AG04449 (cell line): Measurements from ENCODE around the gene APOBEC3B.

Experiments
- CTCF ChIA-PET: fragments of 350-600 bp; formaldehyde crosslinking; extraction: SDS; loops from one replicate; lab custom pipeline; 2021; ENCODE audit warnings: antibody characterized with exemption; lab: Yijun Ruan, JAX
- POLR2A ChIA-PET: fragments of 400-600, 350-600 bp; formaldehyde crosslinking; extraction: SDS; loops from one replicate; lab custom pipeline; 2020; ENCODE audit warnings: antibody characterized with exemption, inconsistent platforms; lab: Yijun Ruan, JAX
- DNase-seq: peaks from one replicate; pipeline ENCODE4 v3.0.0-alpha.2; 2010; ENCODE audit warnings: low read depth, low spot score
- H3K4me3 ChIP-seq: 2 replicates; pipeline ENCODE4 v1.5.1; 2011; ENCODE audit warnings: low read depth, mild to moderate bottlenecking, control low read depth, low read length
- CTCF ChIP-seq: IDR thresholded peaks from one replicate; pipeline ENCODE4 v1.5.1; 2011; ENCODE audit warnings: mild to moderate bottlenecking, moderate library complexity, low read length, control low read depth, inconsistent platforms; ENCODE audit not compliant: insufficient read depth; ENCODE audit errors: missing control alignments

APOBEC3B gene

GRCh38 chr22:38968801-38969200 lies 13.3 kb upstream of the APOBEC3B start:
- ChIA-PET CTCF (interaction anchor here (1.4 kb wide), 1 partner anchor 12 kb away, joined by 3 read pairs; no protein-coding TSS in a partner anchor), POLR2A (no interaction called here)
- DNase-seq, result no peak
- TF ChIP-seq CTCF, result no peak
- H3K4me3 ChIP-seq, result no peak overlapping the region

GRCh38 chr22:38970551-38970950 lies 11.6 kb upstream of the APOBEC3B start:
- ChIA-PET POLR2A (no interaction called here), CTCF (interaction anchor here (0.8 to 1.7 kb wide), 2 partner anchors 10 to 202 kb away, joined by 3 to 5 read pairs; no protein-coding TSS in a partner anchor)
- H3K4me3 ChIP-seq, result no peak overlapping the region
- DNase-seq, result no peak
- no peak for TF ChIP-seq CTCF

GRCh38 chr22:38971202-38971601 lies 10.9 kb upstream of the APOBEC3B start:
- no peak for TF ChIP-seq CTCF
- no peak for DNase-seq
- H3K4me3 ChIP-seq, result no peak overlapping the region
- ChIA-PET CTCF (interaction anchor here (0.8 to 1.7 kb wide), 4 partner anchors 10 to 202 kb away, joined by 3 to 5 read pairs (median 3); no protein-coding TSS in a partner anchor), POLR2A (no interaction called here)

- DNase-seq, result no peak
- no peak for TF ChIP-seq CTCF
- no peak overlapping the region for H3K4me3 ChIP-seq
- ChIA-PET POLR2A (no interaction called here), CTCF (interaction anchor here (0.9 to 1.7 kb wide), 4 partner anchors 9 to 203 kb away, joined by 3 to 5 read pairs (median 3); no protein-coding TSS in a partner anchor)
Measured at GRCh38 chr22:38971791-38972190, 10.4 kb upstream of the APOBEC3B start.

- ChIA-PET CTCF (interaction anchor here (0.9 to 2.6 kb wide), 4 partner anchors 11 to 204 kb away, joined by 3 to 21 read pairs (median 3); partner anchors contain the start of gene APOBEC3B), POLR2A (no interaction called here)
- DNase-seq, result no peak
- no peak for TF ChIP-seq CTCF
- no peak overlapping the region for H3K4me3 ChIP-seq
Measured at GRCh38 chr22:38972558-38972957, 9.6 kb upstream of the APOBEC3B start.

GRCh38 chr22:38973289-38974169 lies 8.6 kb upstream of the APOBEC3B start:
- no peak for DNase-seq
- CTCF ChIA-PET, result interaction anchor here (0.6 to 4.2 kb wide), 15 partner anchors 9 to 206 kb away, joined by 3 to 22 read pairs (median 4); partner anchors contain the start of gene APOBEC3B
- TF ChIP-seq CTCF, result peak; percentile 75
- POLR2A ChIA-PET, result no interaction called here
- no peak overlapping the region for H3K4me3 ChIP-seq
